Mesenchymal stem cell (in vitro differentiated cells and primary cell): ENCODE data around the gene ZFP36L1.

Experiments
- DNase-seq: peaks from one replicate; pipeline ENCODE4 v3.0.0-alpha.2; 2013
- H2AFZ ChIP-seq: one replicate; pipeline ENCODE4 v1.6.1; 2013; ENCODE audit warnings: low read depth, mild to moderate bottlenecking, control low read depth, inconsistent platforms, low read length, moderate library complexity
- H2AK5ac ChIP-seq: 2 replicates; pipeline ENCODE4 v1.6.1; 2013; ENCODE audit warnings: low read length, moderate library complexity, mild to moderate bottlenecking, inconsistent platforms; ENCODE audit not compliant: severe bottlenecking
- H2BK120ac ChIP-seq: one replicate; pipeline ENCODE4 v1.6.1; 2013; ENCODE audit warnings: low read depth, mild to moderate bottlenecking, inconsistent platforms, low read length, moderate library complexity
- H2BK12ac ChIP-seq, 2 experiments: one replicate each; pipeline ENCODE4 v1.6.1; 2013; ENCODE audit warnings: inconsistent platforms in 2 of 2, low read length in 2 of 2, mild to moderate bottlenecking in 2 of 2, moderate library complexity in 2 of 2, control low read depth in 1 of 2
- H2BK15ac ChIP-seq: one replicate; pipeline ENCODE4 v1.6.1; 2013; ENCODE audit warnings: mild to moderate bottlenecking, low read depth, inconsistent platforms; ENCODE audit not compliant: poor library complexity, severe bottlenecking
- H2BK5ac ChIP-seq: 2 replicates; pipeline ENCODE4 v1.6.1; 2013; ENCODE audit warnings: low read depth, mild to moderate bottlenecking, low read length, control low read depth, inconsistent platforms; ENCODE audit not compliant: poor library complexity, severe bottlenecking
- H3K14ac ChIP-seq, 2 experiments: one replicate each; pipeline ENCODE4 v1.6.1; 2013; ENCODE audit warnings: inconsistent platforms in 2 of 2, low read length in 2 of 2, control low read depth in 1 of 2, mild to moderate bottlenecking in 1 of 2, moderate library complexity in 1 of 2
- H3K18ac ChIP-seq, 2 experiments: one replicate each; pipeline ENCODE4 v1.6.1; 2013; ENCODE audit warnings: inconsistent platforms in 2 of 2, low read length in 2 of 2, control low read depth in 1 of 2, low read depth in 1 of 2, mild to moderate bottlenecking in 1 of 2
- H3K23ac ChIP-seq, 2 experiments: one replicate each; pipeline ENCODE4 v1.6.1; 2013; ENCODE audit warnings: inconsistent platforms in 2 of 2, low read length in 2 of 2, mild to moderate bottlenecking in 2 of 2, moderate library complexity in 2 of 2, control low read depth in 1 of 2
- H3K27ac ChIP-seq: 2 replicates; pipeline ENCODE4 v1.5.1; 2013; ENCODE audit warnings: mild to moderate bottlenecking, moderate library complexity, low read length, control low read depth, inconsistent platforms; ENCODE audit not compliant: poor library complexity, severe bottlenecking
- H3K27me3 ChIP-seq, 2 experiments: 2 replicates each; pipeline versions ENCODE4 v1.6.1 to v1.7.0; 2013; ENCODE audit warnings: low read length in 2 of 2, mild to moderate bottlenecking in 2 of 2, moderate library complexity in 2 of 2, control low read depth in 1 of 2, inconsistent platforms in 1 of 2; ENCODE audit not compliant: control insufficient read depth in 1 of 2, insufficient read depth in 1 of 2
- H3K36me3 ChIP-seq, 2 experiments: 2 replicates each; pipeline versions ENCODE4 v1.6.1 to v1.7.0; 2013; ENCODE audit warnings: low read length in 2 of 2, control low read depth in 1 of 2, inconsistent platforms in 1 of 2, low read depth in 1 of 2, mild to moderate bottlenecking in 1 of 2; ENCODE audit not compliant: insufficient read depth in 2 of 2, control insufficient read depth in 1 of 2
- H3K4ac ChIP-seq, 2 experiments: one replicate each; pipeline ENCODE4 v1.6.1; 2013; ENCODE audit warnings: inconsistent platforms in 2 of 2, low read length in 2 of 2, mild to moderate bottlenecking in 2 of 2, moderate library complexity in 2 of 2, control low read depth in 1 of 2, low read depth in 1 of 2
- H3K4me1 ChIP-seq: 2 replicates; pipeline ENCODE4 v1.6.1; 2013; ENCODE audit warnings: low read depth, low read length, control low read depth; ENCODE audit not compliant: control insufficient read depth, insufficient read depth
- H3K4me2 ChIP-seq: 2 replicates; pipeline ENCODE4 v1.6.1; 2013; ENCODE audit warnings: low read length, mild to moderate bottlenecking, inconsistent platforms; ENCODE audit not compliant: poor library complexity, severe bottlenecking
- H3K4me3 ChIP-seq, 2 experiments: 2 replicates each; pipeline versions ENCODE4 v1.5.1 to v1.7.0; 2013; ENCODE audit warnings: low read length in 2 of 2, mild to moderate bottlenecking in 2 of 2, control low read depth in 1 of 2, low read depth in 1 of 2; ENCODE audit not compliant: insufficient read depth in 1 of 2
- H3K79me1 ChIP-seq: replicated peaks from 2 replicates; pipeline ENCODE4 v1.6.1; 2013; ENCODE audit warnings: mild to moderate bottlenecking, control low read depth, low read length, inconsistent platforms; ENCODE audit not compliant: poor library complexity, severe bottlenecking
- H3K9ac ChIP-seq: 2 replicates; pipeline ENCODE4 v1.7.0; 2013; ENCODE audit warnings: mild to moderate bottlenecking, low read length, moderate library complexity
- H3K9me3 ChIP-seq: 2 replicates; pipeline ENCODE4 v1.7.0; 2013; ENCODE audit warnings: mild to moderate bottlenecking, low read length; ENCODE audit not compliant: control insufficient read depth
- H4K8ac ChIP-seq: one replicate; pipeline ENCODE4 v1.6.1; 2013; ENCODE audit warnings: inconsistent platforms, mild to moderate bottlenecking, low read length, moderate library complexity
- H4K91ac ChIP-seq: one replicate; pipeline ENCODE4 v1.6.1; 2013; ENCODE audit warnings: mild to moderate bottlenecking, low read length, inconsistent platforms
- WGBS: methylation state at CpG from one replicate; pipeline ENCODE4 v1.1.7; 2013; ENCODE audit warnings: mixed read lengths; 5-methylcytosine and 5-hydroxymethylcytosine counted together

Gene ZFP36L1

GRCh38 chr14:68756000-68756481, 36.8 kb downstream of the ZFP36L1 start:
- H3K4me3 ChIP-seq = no peak overlapping the region
- H4K91ac ChIP-seq = peak overlapping the region; percentile 1
- no peak overlapping the region for H3K23ac ChIP-seq
- H2AFZ ChIP-seq = no peak overlapping the region
- H3K4ac ChIP-seq = no peak overlapping the region
- no peaks in the 10 kb centered on the region for H3K79me1 ChIP-seq
- H3K4me1 ChIP-seq = peaks cover 10% of the 10 kb centered on the region
- peak overlapping the region in 1 of 2 experiments; percentile 80 for H2BK12ac ChIP-seq
- 75% methylated on average over 7 of the region's 7 CpGs for WGBS
- no peaks in the 10 kb centered on the region for H3K27me3 ChIP-seq
- H3K9ac ChIP-seq = no peak overlapping the region
- DNase-seq = no peak
- peak overlapping the region; percentile 8 for H2BK15ac ChIP-seq
- H3K14ac ChIP-seq = no peak overlapping the region
- no peak overlapping the region for H2AK5ac ChIP-seq
- no peak overlapping the region for H3K4me2 ChIP-seq
- no peak overlapping the region for H3K27ac ChIP-seq
- H2BK5ac ChIP-seq = no peak overlapping the region
- no peak overlapping the region for H4K8ac ChIP-seq
- H3K9me3 ChIP-seq = no peaks in the 10 kb centered on the region
- H3K18ac ChIP-seq = peak overlapping the region in 1 of 2 experiments; percentile 86
- no peak overlapping the region for H2BK120ac ChIP-seq
- H3K36me3 ChIP-seq = no peaks in the 10 kb centered on the region

GRCh38 chr14:68755016-68755353, 37.9 kb downstream of the ZFP36L1 start:
- no peak overlapping the region for H3K23ac ChIP-seq
- H3K27me3 ChIP-seq = no peaks in the 10 kb centered on the region
- H4K91ac ChIP-seq = no peak overlapping the region
- no peak overlapping the region for H3K27ac ChIP-seq
- H3K4me1 ChIP-seq = peaks cover 10% of the 10 kb centered on the region
- no peaks in the 10 kb centered on the region for H3K36me3 ChIP-seq
- no peak overlapping the region for H3K14ac ChIP-seq
- H4K8ac ChIP-seq = no peak overlapping the region
- H3K9ac ChIP-seq = no peak overlapping the region
- no peak overlapping the region for H3K4ac ChIP-seq
- H2BK120ac ChIP-seq = no peak overlapping the region
- no peak overlapping the region for H3K4me3 ChIP-seq
- no peak overlapping the region for H3K18ac ChIP-seq
- H2BK15ac ChIP-seq = no peak overlapping the region
- no peaks in the 10 kb centered on the region for H3K9me3 ChIP-seq
- no peak overlapping the region for H2AFZ ChIP-seq
- DNase-seq = no peak
- no peak overlapping the region for H2AK5ac ChIP-seq
- H3K4me2 ChIP-seq = no peak overlapping the region
- H2BK5ac ChIP-seq = no peak overlapping the region
- 100% methylated on average over 1 of the region's 3 CpGs for WGBS
- H2BK12ac ChIP-seq = no peak overlapping the region
- H3K79me1 ChIP-seq = no peaks in the 10 kb centered on the region

- Histone ChIP-seq H3K4ac (no peak overlapping the region), H3K14ac (no peak overlapping the region), H2BK12ac (no peak overlapping the region), H3K79me1 (no peaks in the 10 kb centered on the region), H3K4me1 (peaks cover 10% of the 10 kb centered on the region), H3K27ac (no peak overlapping the region), H3K18ac (no peak overlapping the region), H3K23ac (no peak overlapping the region), H2BK120ac (no peak overlapping the region), H3K27me3 (no peaks in the 10 kb centered on the region), H3K4me2 (no peak overlapping the region), H4K8ac (no peak overlapping the region), H3K9ac (no peak overlapping the region), H3K9me3 (no peaks in the 10 kb centered on the region), H2AK5ac (no peak overlapping the region), H2AFZ (no peak overlapping the region), H2BK5ac (no peak overlapping the region), H2BK15ac (no peak overlapping the region), H3K36me3 (no peaks in the 10 kb centered on the region), H3K4me3 (no peak overlapping the region), H4K91ac (no peak overlapping the region)
- no peak for DNase-seq
- 100% methylated on average over 3 of the region's 4 CpGs for WGBS
These were observed 39.2 kb downstream of the ZFP36L1 start for GRCh38 chr14:68753690-68754089.

GRCh38 chr14:68752271-68753006, 40.4 kb downstream of the ZFP36L1 start:
- Histone ChIP-seq H3K27ac (no peak overlapping the region), H2BK12ac (peak overlapping the region in 1 of 2 experiments; percentile 8), H4K91ac (no peak overlapping the region), H3K14ac (no peak overlapping the region), H3K4me1 (peaks cover 8% of the 10 kb centered on the region), H3K4me3 (no peak overlapping the region), H3K27me3 (no peaks in the 10 kb centered on the region), H4K8ac (no peak overlapping the region), H3K36me3 (no peaks in the 10 kb centered on the region), H3K9me3 (no peaks in the 10 kb centered on the region), H3K18ac (no peak overlapping the region), H3K4me2 (no peak overlapping the region), H3K4ac (no peak overlapping the region), H2AK5ac (no peak overlapping the region), H3K9ac (no peak overlapping the region), H3K23ac (no peak overlapping the region), H2BK15ac (no peak overlapping the region), H2BK5ac (no peak overlapping the region), H3K79me1 (no peaks in the 10 kb centered on the region), H2BK120ac (no peak overlapping the region), H2AFZ (no peak overlapping the region)
- WGBS = 93% methylated on average over 6 of the region's 6 CpGs
- no peak for DNase-seq
